ENCODE results near the gene MTPN. TPM values are rescaled to one million over a fixed set of nuclear protein-coding genes. Genes with fewer than 3 reads are reported as not detected.

The MTPN gene
- total RNA-seq, 4 donors from 2014 or later = 70.8 to 160 (median 110) TPM

DNA sequence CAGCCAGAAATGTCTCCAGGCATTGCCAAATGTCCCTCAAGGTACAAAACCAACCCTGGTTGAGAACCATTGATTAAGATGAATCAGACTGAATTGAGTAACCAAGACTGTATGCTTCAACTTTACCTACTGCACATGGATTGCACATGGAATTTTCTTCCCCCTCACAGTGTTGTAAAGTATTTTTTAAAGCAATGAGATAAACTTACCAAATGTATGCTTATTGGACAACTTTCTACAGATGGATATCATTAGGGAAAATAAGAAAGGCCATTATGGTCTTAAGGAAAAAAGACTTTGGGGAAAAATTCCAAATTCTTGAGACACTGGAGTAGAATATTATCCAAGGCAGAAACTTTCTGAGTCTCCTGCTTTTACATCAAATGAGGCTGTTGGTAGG, 20.9 kb upstream of the MTPN start:
- TF ChIP-seq, protein P1, sequence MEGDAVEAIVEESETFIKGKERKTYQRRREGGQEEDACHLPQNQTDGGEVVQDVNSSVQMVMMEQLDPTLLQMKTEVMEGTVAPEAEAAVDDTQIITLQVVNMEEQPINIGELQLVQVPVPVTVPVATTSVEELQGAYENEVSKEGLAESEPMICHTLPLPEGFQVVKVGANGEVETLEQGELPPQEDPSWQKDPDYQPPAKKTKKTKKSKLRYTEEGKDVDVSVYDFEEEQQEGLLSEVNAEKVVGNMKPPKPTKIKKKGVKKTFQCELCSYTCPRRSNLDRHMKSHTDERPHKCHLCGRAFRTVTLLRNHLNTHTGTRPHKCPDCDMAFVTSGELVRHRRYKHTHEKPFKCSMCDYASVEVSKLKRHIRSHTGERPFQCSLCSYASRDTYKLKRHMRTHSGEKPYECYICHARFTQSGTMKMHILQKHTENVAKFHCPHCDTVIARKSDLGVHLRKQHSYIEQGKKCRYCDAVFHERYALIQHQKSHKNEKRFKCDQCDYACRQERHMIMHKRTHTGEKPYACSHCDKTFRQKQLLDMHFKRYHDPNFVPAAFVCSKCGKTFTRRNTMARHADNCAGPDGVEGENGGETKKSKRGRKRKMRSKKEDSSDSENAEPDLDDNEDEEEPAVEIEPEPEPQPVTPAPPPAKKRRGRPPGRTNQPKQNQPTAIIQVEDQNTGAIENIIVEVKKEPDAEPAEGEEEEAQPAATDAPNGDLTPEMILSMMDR (IDR thresholded peaks at IDR 0.05; ENCODE audit: low read depth) = no peak

DNA sequence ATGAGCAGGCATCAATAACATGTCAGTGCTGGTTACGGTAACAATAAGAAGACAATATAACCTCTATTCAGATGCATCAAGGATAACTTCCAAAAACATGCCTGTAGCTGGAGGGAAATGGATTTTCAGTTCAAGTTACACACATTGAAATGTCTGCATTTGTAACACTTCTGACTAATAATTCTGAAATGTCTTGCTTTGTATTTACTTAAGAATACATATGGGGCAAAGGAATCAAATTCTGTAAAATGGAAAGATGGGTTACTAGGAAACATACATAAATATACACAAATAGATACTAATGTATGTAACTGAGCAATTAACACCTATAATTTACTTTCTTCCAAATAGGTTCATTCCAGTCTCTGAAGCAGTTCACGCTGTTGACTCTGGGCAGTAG, 18.6 kb upstream of the MTPN start:
- TF ChIP-seq, protein P1 (IDR thresholded peaks at IDR 0.05; ENCODE audit: low read depth) = no peak

DNA sequence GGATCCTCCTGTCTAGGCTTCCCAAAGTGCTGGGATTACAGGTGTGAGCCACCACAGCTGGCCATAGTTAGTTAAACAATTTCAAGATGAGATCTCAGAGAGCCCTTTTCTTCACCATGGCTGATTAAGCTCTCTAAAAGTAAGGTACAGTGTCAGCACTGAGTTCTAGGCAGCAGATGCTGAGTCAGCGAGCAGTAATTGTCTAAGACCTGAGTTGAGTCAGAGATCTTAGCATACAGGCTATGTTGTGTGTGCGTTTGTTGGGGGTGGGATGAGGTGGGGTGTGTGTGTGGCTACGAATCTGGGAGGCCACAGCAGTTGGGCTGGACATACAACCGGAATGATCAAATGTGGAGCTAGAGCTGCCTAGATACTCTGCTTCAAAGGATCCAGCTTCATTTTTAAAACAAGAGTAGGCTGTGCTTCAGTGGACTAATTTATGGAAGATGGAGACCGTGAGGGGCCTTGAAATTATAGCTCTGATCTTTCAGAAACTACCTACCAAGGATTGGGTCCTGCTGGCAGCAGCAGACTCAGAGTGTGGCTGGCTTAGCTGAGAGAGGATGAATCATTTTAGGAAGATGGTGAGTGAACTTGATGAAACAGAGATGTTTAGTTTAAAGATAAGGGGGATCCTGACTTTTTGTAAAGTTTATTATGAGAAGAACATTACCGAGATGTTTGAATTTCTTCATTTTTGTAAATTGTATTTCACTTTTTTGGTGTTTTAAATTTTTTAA, 17.5 kb upstream of the MTPN start:
- TF ChIP-seq, protein P1 (IDR thresholded peaks at IDR 0.05; ENCODE audit: low read depth) = no peak

DNA sequence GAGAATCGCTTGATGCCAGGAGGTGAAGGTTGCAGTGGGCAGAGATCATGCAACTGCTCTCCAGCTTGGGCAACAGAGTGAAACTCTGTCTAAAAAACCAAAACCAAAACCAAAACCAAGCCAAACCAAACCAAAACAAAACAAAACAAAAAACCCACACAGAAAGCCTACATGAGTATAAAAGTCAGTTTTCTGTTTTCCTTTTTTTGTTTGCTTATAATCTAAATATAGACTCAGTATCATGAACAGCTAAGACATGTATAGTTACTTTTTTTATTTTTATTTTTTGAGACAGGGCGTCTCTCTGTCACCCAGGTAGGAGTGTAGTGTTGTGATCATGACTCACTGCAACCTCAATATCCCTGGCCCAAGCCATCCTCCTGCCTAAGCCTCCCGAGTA, 16.8 kb upstream of the MTPN start:
- TF ChIP-seq, protein P1 (IDR thresholded peaks at IDR 0.05; ENCODE audit: low read depth) = no peak

DNA sequence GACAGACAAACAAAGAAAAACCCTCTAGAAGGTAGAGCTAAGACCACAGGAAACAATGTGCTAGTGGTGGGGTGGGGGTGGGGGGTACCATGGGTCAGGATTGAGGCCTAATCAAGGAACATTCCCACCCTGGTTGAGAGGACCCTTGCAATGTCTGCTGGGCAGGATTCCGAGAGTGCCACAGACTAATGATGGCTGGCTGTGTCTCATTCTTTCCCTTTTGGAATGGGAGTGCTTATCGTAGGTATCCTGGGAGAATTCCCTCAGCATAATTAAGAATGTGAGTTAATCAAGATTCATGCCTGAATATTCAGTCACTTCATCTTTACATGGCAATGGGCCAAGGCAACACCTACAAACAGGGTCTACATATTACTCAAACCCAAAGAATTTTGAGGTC, 14.7 kb upstream of the MTPN start:
- TF ChIP-seq, protein P1 (IDR thresholded peaks at IDR 0.05; ENCODE audit: low read depth) = no peak

DNA sequence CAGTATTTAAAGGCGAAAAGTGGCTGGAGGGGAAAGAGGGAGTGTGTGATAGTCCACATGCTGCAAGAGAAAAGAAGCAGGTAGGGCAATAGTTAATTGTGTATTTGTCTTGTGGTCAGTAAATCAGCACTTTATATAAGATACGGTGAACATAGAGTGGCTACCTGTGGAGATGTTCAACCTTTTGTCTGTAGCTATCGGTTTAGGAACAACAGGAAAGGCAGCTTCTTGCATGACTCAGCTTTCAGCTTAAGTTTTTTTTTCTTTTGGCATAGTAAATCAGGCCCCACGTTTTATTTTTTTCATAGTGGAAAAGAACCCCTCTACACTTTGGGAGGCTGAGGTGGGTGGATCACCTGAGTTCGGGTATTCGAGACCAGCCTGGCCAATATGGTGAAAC, 14.2 kb upstream of the MTPN start:
- TF ChIP-seq, protein P1 (IDR thresholded peaks at IDR 0.05; ENCODE audit: low read depth) = no peak

DNA sequence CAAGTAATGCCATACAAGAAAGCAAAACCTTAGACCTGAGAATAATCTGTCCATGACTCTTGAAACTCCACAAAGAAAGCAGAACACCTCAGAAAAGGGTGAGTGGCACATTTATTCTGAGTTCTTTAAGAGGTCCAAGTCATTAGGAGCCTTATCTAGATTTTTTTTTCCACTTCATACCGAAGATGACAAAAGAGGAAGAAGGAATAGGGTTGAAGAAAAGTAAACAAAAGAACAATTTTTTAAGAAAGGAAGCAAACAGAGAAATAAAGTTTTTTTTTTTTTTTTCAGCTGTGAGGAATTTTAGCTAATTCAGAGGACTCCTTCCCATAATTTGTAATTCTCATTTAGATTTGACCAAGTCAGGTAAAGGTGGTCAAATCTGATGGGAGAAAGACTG, 13.1 kb upstream of the MTPN start:
- TF ChIP-seq, protein P1 (IDR thresholded peaks at IDR 0.05; ENCODE audit: low read depth) = no peak
